Natural killer cell (primary cell): Measurements from ENCODE around the gene STARD13. TPM values are rescaled to one million over a fixed set of nuclear protein-coding genes. Genes with fewer than 3 reads are reported as not detected.

Experiments
- ATAC-seq, 3 donors: fragments of 150-1000 bp in 2 of 3; fragments of 200-7000 bp in 1 of 3; cut with Tn5 transposase; 1 replicate in 1 of 3; 2 replicates in 2 of 3; pipeline ENCODE4 v1.10.0; 2021; ENCODE audit warnings: mild to moderate bottlenecking in 2 of 3, moderate library complexity in 2 of 3
- DNase-seq, 2 donors: peaks; one replicate each; pipeline versions ENCODE4 v3.0.0 to v3.0.0-alpha.2; 2013 to 2021; ENCODE audit warnings: mixed read lengths in 1 of 2
- H3K27ac ChIP-seq: one replicate; pipeline ENCODE4 v1.5.1; 2013; ENCODE audit warnings: mild to moderate bottlenecking, low read length
- H3K27me3 ChIP-seq: one replicate; pipeline ENCODE4 v1.6.1; 2013; ENCODE audit warnings: low read length; ENCODE audit not compliant: control insufficient read depth, insufficient read depth
- H3K36me3 ChIP-seq: one replicate; pipeline ENCODE4 v1.6.1; 2013; ENCODE audit warnings: low read length; ENCODE audit not compliant: control insufficient read depth, insufficient read depth
- H3K4me1 ChIP-seq: one replicate; pipeline ENCODE4 v1.6.1; 2013; ENCODE audit warnings: low read length; ENCODE audit not compliant: control insufficient read depth, insufficient read depth
- H3K4me3 ChIP-seq: one replicate; pipeline ENCODE4 v1.5.1; 2013; ENCODE audit warnings: low read length
- H3K9me3 ChIP-seq: one replicate; pipeline ENCODE4 v1.6.1; 2013; ENCODE audit warnings: low read length; ENCODE audit not compliant: control insufficient read depth, insufficient read depth
- H3K27ac Mint-ChIP-seq, 2 donors: one replicate each; pipeline ENCODE4 v1.8.0; 2022; ENCODE audit warnings: mild to moderate bottlenecking in 2 of 2, mixed read lengths in 2 of 2, moderate library complexity in 1 of 2
- H3K27me3 Mint-ChIP-seq, 2 donors: one replicate each; pipeline ENCODE4 v1.8.0; 2022; ENCODE audit warnings: low read depth in 2 of 2, mixed read lengths in 2 of 2
- H3K36me3 Mint-ChIP-seq: one replicate; pipeline ENCODE4 v1.8.0; 2022; ENCODE audit warnings: mixed read lengths
- H3K4me1 Mint-ChIP-seq, 2 donors: one replicate each; pipeline ENCODE4 v1.8.0; 2022; ENCODE audit warnings: mixed read lengths in 2 of 2
- H3K4me3 Mint-ChIP-seq: one replicate; pipeline ENCODE4 v1.8.0; 2022; ENCODE audit warnings: mild to moderate bottlenecking, moderate library complexity, mixed read lengths
- H3K9me3 Mint-ChIP-seq, 2 donors: one replicate each; pipeline ENCODE4 v1.8.0; 2022; ENCODE audit warnings: mixed read lengths in 2 of 2
- CTCF ChIP-seq: fragments of 200-600 bp; IDR thresholded peaks from one replicate; pipeline ENCODE4 v1.8.0; 2022; ENCODE audit warnings: antibody characterized with exemption
- WGBS: methylation state at CpG from one replicate; pipeline ENCODE4 v1.1.7; 2013; ENCODE audit warnings: missing lambda C conversion rate; ENCODE audit not compliant: insufficient coverage; 5-methylcytosine and 5-hydroxymethylcytosine counted together
- intact Hi-C: fragments of 100-400 bp; cut with micrococcal nuclease; formaldehyde crosslinking; loops from one replicate; pipeline ENCODE4 v1.14.2; 2022
- total RNA-seq, 4 donors: library from RNA; stranded (reverse); fragments of 120-200 nt in 1 of 4; gene quantifications; one replicate each; pipeline versions ENCODE4 v1.2.3 to v1.2.4, GENCODE V29; 2013 to 2022

STARD13 gene
- total RNA-seq, 3 donors from 2014 or later (not counting 1 experiment from before 2014, with no cell fraction given) = not detected

GRCh38 chr13:33228648-33229445 lies 56.7 kb downstream of the STARD13 start:
- peak; percentile 52 to 67 (median 63) for ATAC-seq

GRCh38 chr13:33227927-33228647 lies 57.5 kb downstream of the STARD13 start:
- intact Hi-C loops = loop anchor here (1.0 to 5.0 kb wide), 3 partner anchors 314 to 1934 kb away; no protein-coding TSS in a partner anchor
- no peaks in the 10 kb centered on the region for H3K36me3 Mint-ChIP-seq
- no peak for ATAC-seq
- H3K27ac Mint-ChIP-seq = no peak overlapping the region
- peaks cover 6 to 11% of the 10 kb centered on the region in 2 donors for H3K27me3 Mint-ChIP-seq
- no peak overlapping the region for H3K4me3 Mint-ChIP-seq
- H3K4me1 Mint-ChIP-seq = no peaks in the 10 kb centered on the region
- peaks cover under 1 to 5% of the 10 kb centered on the region in 2 donors for H3K9me3 Mint-ChIP-seq
- TF ChIP-seq CTCF = no peak
- Histone ChIP-seq H3K4me3 (no peak overlapping the region), H3K27ac (no peak overlapping the region), H3K36me3 (no peaks in the 10 kb centered on the region), H3K9me3 (no peaks in the 10 kb centered on the region), H3K4me1 (no peaks in the 10 kb centered on the region), H3K27me3 (no peaks in the 10 kb centered on the region)
- WGBS = 96% methylated on average over 6 of the region's 7 CpGs
- DNase-seq = no peak

More at GRCh38 chr13:33228648-33229445, 56.7 kb downstream of the STARD13 start:
- peaks cover 9 to 11% of the 10 kb centered on the region in 2 donors for H3K27me3 Mint-ChIP-seq
- H3K9me3 Mint-ChIP-seq = peaks cover 2 to 5% of the 10 kb centered on the region in 2 donors
- peak in 1 of 2 donors; percentile 66 for DNase-seq
- H3K36me3 Mint-ChIP-seq = no peaks in the 10 kb centered on the region
- H3K4me1 Mint-ChIP-seq = no peaks in the 10 kb centered on the region
- TF ChIP-seq CTCF = peak; percentile 79
- Histone ChIP-seq H3K4me3 (no peak overlapping the region), H3K27me3 (no peaks in the 10 kb centered on the region), H3K4me1 (no peaks in the 10 kb centered on the region), H3K27ac (no peak overlapping the region), H3K9me3 (no peaks in the 10 kb centered on the region), H3K36me3 (no peaks in the 10 kb centered on the region)
- 77% methylated on average over 8 of the region's 12 CpGs for WGBS
- no peak overlapping the region for H3K4me3 Mint-ChIP-seq
- no peak overlapping the region for H3K27ac Mint-ChIP-seq
- intact Hi-C loops = loop anchor here (1.0 to 5.0 kb wide), 3 partner anchors 313 to 1933 kb away; no protein-coding TSS in a partner anchor

GRCh38 chr13:33224686-33225085 lies 60.9 kb downstream of the STARD13 start:
- Histone ChIP-seq H3K4me3 (no peak overlapping the region), H3K36me3 (no peaks in the 10 kb centered on the region), H3K27ac (no peak overlapping the region), H3K4me1 (no peaks in the 10 kb centered on the region), H3K9me3 (no peaks in the 10 kb centered on the region), H3K27me3 (no peaks in the 10 kb centered on the region)
- no peaks in the 10 kb centered on the region for H3K36me3 Mint-ChIP-seq
- no peaks in the 10 kb centered on the region for H3K4me1 Mint-ChIP-seq
- intact Hi-C loops = loop anchor here (5.0 kb wide), 2 partner anchors 318 to 1938 kb away; no protein-coding TSS in a partner anchor
- no peak overlapping the region for H3K27ac Mint-ChIP-seq
- no peak for DNase-seq
- H3K27me3 Mint-ChIP-seq = peaks cover 3 to 11% of the 10 kb centered on the region in 2 donors
- no peak overlapping the region for H3K4me3 Mint-ChIP-seq
- WGBS = 96% methylated on average over 3 of the region's 3 CpGs
- H3K9me3 Mint-ChIP-seq = no peaks in the 10 kb centered on the region
- no peak for TF ChIP-seq CTCF
- ATAC-seq = no peak
